GM18868 (cell line): ENCODE measurements around the gene TMA7B.
"Not testable (repeated sequence)": the region's sequence is repeated elsewhere in the genome, so short reads cannot be mapped to it uniquely, and the experiment has no call there.

Source experiments
- ATAC-seq: cut with Tn5 transposase; IDR thresholded peaks from one replicate; pipeline ENCODE4 v1.9.1; 2021; ENCODE audit warnings: mild to moderate bottlenecking, moderate library complexity; ENCODE audit not compliant: unreplicated experiment

The TMA7B gene

DNA sequence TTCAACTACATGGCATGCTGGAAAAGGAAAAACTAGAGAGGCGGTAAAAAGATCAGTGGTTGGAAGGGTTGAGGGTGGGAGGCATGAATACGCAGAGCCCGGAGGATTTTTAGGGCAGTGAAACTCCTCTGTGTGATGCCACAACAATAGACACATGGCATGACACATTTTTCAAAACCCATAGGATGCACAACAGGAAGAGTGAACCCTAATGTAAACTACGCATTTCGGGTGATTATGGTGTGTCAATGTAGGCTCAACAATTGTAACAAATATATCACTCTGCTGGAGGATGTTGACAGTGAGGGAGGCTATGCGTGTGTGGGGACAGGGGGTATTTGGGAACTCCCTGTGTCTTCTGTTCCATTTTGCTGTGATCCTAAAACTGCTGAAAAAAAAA is 18.9 kb downstream of the TMA7B start:
- ATAC-seq: no peak

GRCh38 chr22:39979458-39979857 is 19.3 kb downstream of the TMA7B start:
- no peak for ATAC-seq

GRCh38 chr22:39980596-39980995 is 20.4 kb downstream of the TMA7B start:
- ATAC-seq: no peak

- ATAC-seq: no peak
Measured at GRCh38 chr22:39983346-39983745, 23.1 kb downstream of the TMA7B start.

GRCh38 chr22:39984006-39984405 is 23.8 kb downstream of the TMA7B start:
- ATAC-seq: no peak

GRCh38 chr22:39984746-39985145 is 24.5 kb downstream of the TMA7B start:
- ATAC-seq: no peak

- ATAC-seq: no peak
Measured at GRCh38 chr22:39985383-39986035, 25.3 kb downstream of the TMA7B start.

GRCh38 chr22:39988386-39989114 is 28.4 kb downstream of the TMA7B start:
- ATAC-seq: no peak

DNA sequence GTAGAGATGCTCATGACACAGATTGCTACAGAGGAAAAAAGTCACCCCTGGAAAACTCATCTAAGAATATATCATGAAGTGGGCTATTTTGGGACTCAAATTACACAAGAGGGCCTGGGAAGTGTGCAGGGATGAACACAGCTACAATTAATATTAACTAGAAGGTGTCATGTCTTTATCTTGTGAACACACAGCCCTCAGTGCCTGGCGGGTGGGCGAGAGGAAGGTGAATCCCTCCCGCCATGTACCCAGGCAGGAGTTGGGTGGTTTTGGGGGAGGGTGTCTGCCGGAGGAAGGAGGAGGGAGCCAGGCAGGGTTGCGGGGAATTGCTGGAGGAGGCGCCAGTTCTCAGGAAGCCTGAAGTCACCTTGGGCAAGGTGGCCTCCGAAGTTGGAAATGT is 29.4 kb downstream of the TMA7B start:
- no peak for ATAC-seq

GRCh38 chr22:39990686-39991085 is 30.5 kb downstream of the TMA7B start:
- ATAC-seq: no peak

GRCh38 chr22:39991159-39991860 is 31.1 kb downstream of the TMA7B start:
- ATAC-seq: no peak

GRCh38 chr22:39992088-39992826 is 32.1 kb downstream of the TMA7B start:
- no peak for ATAC-seq

- not testable (repeated sequence) for ATAC-seq
Measured at GRCh38 chr22:39992894-39993293, 32.7 kb downstream of the TMA7B start.

- ATAC-seq: no peak
Measured at GRCh38 chr22:39994041-39994565, 33.9 kb downstream of the TMA7B start.

- ATAC-seq: no peak
Measured at GRCh38 chr22:39994566-39995392, 34.6 kb downstream of the TMA7B start, which contains the start of gene FAM83F. FAM83F (plus strand) TSS chr22:39994954; CDS start chr22:39995043, 89 bp downstream.

- no peak for ATAC-seq
Measured at GRCh38 chr22:39995393-39996252, 35.4 kb downstream of the TMA7B start.

- no peak for ATAC-seq
Measured at GRCh38 chr22:39996732-39997131, 36.5 kb downstream of the TMA7B start.

DNA sequence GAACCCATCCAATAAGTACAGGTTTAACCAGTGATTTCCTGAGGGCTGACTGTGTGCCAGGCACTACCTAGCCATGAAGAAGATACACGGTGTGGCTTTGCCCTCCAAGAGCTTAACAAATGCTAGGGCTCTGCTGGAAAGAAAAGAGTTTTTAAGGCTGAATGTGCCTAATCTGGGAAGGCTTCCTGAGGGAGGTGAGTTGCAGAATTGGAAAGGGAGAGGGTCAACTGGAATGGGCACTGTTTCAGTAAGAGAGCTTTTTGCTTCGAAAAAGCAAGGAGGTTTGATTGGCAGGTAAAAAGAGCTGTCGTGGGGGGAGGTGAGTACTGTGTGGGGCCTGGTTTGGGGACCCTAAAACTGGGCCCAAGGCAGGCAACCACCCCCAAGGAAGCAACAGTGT is 37.2 kb downstream of the TMA7B start:
- ATAC-seq: no peak
